ENCODE measurements around the gene CLEC4M.

GRCh38 chr19:7817801-7818200 is 54.8 kb downstream of the CLEC4M start:
- TF ChIP-seq CTCF (IDR thresholded peaks at IDR 0.05; ENCODE audit: low read length) = no peak
- TF ChIP-seq EZH2 (IDR thresholded peaks at IDR 0.05; ENCODE audit: borderline replicate concordance, low read length) = no peak
